Dendritic cell treated with granulocyte-macrophage colony-stimulating factor and Interleukin-4, amounts not matched to agents 40 ng/mL and 50 ng/mL, for 4 days (primary cell): ENCODE data around the gene MXRA7.

Experiments used
- H3K27ac Mint-ChIP-seq: one replicate; pipeline ENCODE4 v1.8.0; 2022; ENCODE audit warnings: mild to moderate bottlenecking, mixed read lengths
- H3K27me3 Mint-ChIP-seq: one replicate; pipeline ENCODE4 v1.8.0; 2022; ENCODE audit warnings: mild to moderate bottlenecking, mixed read lengths
- H3K36me3 Mint-ChIP-seq: one replicate; pipeline ENCODE4 v1.8.0; 2022; ENCODE audit warnings: low read depth, mixed read lengths
- H3K4me1 Mint-ChIP-seq: one replicate; pipeline ENCODE4 v1.8.0; 2022; ENCODE audit warnings: low read depth, mixed read lengths
- H3K4me3 Mint-ChIP-seq: one replicate; pipeline ENCODE4 v1.8.0; 2022; ENCODE audit warnings: mild to moderate bottlenecking, moderate library complexity, mixed read lengths
- H3K9me3 Mint-ChIP-seq: one replicate; pipeline ENCODE4 v1.8.0; 2022; ENCODE audit warnings: mixed read lengths
- intact Hi-C: fragments of 100-400 bp; cut with micrococcal nuclease; formaldehyde crosslinking; loops from one replicate; pipeline ENCODE4 v1.15.0; 2022

The MXRA7 gene

DNA sequence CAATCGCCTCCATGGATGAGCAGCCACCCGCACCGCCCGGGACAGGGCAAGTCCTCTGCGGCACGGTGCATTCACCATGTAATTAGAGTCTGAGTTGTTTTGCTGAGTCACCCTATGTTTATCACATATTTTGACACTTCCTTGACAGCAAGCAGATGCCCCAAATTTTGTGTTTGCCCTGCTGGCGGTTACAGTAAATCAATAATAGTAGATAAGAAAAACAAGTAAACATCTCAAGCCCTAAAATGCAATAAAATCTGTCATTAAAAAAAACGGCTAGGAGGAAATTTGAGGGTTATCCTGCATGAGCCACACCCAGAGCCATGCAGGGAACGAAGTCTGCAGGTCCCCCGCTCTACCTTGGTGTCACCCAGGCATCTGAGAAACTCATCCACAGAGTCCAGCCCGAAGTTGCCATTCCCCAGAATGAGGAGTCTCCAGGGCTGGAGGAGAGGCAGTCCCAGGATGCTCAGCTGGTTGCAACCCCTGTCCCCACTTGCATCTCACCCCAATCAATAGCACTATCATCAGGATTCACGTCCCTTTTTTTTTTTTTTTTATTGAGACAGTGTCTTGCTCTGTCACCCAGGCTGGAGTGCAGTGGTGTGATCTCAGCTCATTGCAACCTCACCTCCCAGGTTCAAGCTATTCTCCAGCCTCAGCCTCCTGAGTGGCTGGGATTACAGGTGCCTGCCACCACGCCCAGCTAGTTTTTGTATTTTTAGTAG is 50.7 kb downstream of the MXRA7 start:
- H3K27me3 Mint-ChIP-seq, result peaks cover 9% of the 10 kb centered on the region
- no peaks in the 10 kb centered on the region for H3K36me3 Mint-ChIP-seq
- intact Hi-C loops, result no loop called here
- H3K4me3 Mint-ChIP-seq, result no peak overlapping the region
- peaks cover 24% of the 10 kb centered on the region for H3K4me1 Mint-ChIP-seq
- no peaks in the 10 kb centered on the region for H3K9me3 Mint-ChIP-seq
- H3K27ac Mint-ChIP-seq, result no peak overlapping the region

DNA sequence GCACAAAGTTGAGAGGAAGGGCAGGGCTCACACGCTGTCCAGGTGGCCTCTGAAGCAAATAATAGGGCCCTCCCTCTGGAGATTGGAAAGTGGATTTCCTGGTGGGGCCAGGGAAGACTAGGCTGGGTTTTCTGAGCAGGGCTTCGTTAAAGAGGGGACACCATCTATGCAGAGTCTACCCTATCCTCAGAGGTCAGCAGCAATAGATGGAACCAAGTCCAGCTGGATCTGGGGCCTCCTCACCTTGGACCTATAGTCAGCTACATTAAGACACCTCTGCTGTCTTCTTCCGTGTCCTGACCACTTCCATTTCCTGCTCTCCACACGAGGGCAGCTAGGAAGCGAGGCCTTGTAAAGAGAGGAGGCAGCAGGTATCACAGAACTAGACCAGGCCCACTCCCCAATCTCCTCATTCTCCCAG is 52.5 kb downstream of the MXRA7 start:
- no peaks in the 10 kb centered on the region for H3K36me3 Mint-ChIP-seq
- intact Hi-C loops, result no loop called here
- H3K27me3 Mint-ChIP-seq, result peaks cover 8% of the 10 kb centered on the region
- H3K9me3 Mint-ChIP-seq, result no peaks in the 10 kb centered on the region
- H3K27ac Mint-ChIP-seq, result peak overlapping the region; percentile 32
- H3K4me1 Mint-ChIP-seq, result peaks cover 24% of the 10 kb centered on the region
- no peak overlapping the region for H3K4me3 Mint-ChIP-seq

DNA sequence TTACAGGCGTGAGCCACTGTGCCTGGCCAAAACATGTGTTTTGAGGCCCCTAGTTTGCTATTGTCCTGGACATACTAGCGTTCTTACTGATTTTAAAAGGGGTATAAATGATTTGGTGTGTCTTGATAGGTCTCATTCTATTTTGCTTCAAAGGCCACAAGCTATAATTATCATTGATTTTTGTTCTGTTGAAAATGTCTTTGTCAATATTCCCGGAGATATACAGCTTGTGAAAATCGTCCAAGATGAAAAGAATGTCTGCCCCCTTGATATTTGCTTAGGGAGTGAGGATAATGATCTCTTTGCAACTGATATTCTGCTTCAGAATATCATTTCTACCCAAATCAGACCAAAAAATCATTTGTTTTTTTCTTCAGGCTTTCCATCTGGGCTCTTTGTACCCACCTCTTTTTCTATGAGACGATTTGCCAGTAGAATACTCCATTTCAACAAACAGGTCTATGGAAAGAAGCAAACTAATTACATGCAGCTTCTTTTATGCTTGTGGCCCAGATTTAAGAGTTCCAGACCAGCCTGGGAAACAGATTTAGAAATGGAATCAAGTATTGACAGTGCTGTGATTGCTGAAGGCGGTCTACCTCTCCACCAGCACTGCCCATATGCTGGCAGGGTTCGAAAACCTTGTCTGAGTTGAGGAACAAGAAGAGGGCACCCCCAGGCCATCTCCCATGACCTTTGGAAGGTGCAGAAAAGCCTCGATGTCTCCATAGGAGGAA is 53.1 kb downstream of the MXRA7 start:
- intact Hi-C loops, result no loop called here
- Mint-ChIP-seq H3K9me3 (no peaks in the 10 kb centered on the region), H3K36me3 (no peaks in the 10 kb centered on the region), H3K4me1 (peaks cover 24% of the 10 kb centered on the region), H3K4me3 (no peak overlapping the region), H3K27ac (peak overlapping the region; percentile 32), H3K27me3 (peaks cover 9% of the 10 kb centered on the region)

DNA sequence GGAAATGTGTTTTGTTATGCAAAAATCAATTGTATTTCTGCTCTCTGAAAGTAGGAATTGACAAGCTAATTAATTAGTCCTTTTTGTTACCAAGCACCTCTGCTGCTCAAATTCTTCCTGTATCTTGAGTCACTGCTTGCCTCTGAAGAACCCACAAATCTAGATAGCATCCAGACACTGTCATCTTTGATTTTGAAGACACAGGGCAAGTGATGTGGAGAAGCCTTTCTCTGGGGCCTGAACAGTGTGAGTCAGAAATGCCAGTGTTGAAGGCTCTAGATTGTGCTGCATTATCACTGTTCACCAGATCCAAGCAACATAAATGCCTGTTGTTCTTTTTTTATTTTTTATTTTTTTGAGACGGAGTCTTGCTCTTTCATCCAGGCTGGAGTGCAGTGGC is 56.4 kb downstream of the MXRA7 start:
- H3K27me3 Mint-ChIP-seq, result peaks cover 13% of the 10 kb centered on the region
- no peaks in the 10 kb centered on the region for H3K9me3 Mint-ChIP-seq
- H3K27ac Mint-ChIP-seq, result no peak overlapping the region
- H3K36me3 Mint-ChIP-seq, result no peaks in the 10 kb centered on the region
- H3K4me3 Mint-ChIP-seq, result no peak overlapping the region
- peaks cover 14% of the 10 kb centered on the region for H3K4me1 Mint-ChIP-seq
- intact Hi-C loops, result no loop called here

DNA sequence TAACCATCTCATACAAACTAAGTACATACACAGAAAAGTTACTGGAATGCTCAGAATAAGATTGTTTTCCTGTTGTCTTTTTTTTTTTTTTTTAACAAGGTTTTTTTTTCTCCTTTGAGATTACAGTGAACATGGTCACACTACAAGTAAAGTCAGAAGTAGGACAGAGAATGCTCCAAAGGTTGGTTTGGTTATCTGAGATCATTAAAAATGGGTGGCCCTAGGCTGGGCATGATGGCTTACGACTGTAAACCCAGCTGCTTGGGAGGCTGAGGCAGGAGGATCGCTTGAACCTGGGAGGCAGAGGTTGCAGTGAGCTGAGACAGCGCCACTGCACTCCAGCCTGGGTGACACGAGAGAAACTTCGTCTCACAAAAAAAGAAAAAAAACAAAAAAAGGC is 60.3 kb downstream of the MXRA7 start:
- intact Hi-C loops, result no loop called here
- peaks cover 11% of the 10 kb centered on the region for H3K9me3 Mint-ChIP-seq
- no peaks in the 10 kb centered on the region for H3K36me3 Mint-ChIP-seq
- no peak overlapping the region for H3K4me3 Mint-ChIP-seq
- H3K27ac Mint-ChIP-seq, result no peak overlapping the region
- no peaks in the 10 kb centered on the region for H3K4me1 Mint-ChIP-seq
- H3K27me3 Mint-ChIP-seq, result peaks cover 21% of the 10 kb centered on the region

DNA sequence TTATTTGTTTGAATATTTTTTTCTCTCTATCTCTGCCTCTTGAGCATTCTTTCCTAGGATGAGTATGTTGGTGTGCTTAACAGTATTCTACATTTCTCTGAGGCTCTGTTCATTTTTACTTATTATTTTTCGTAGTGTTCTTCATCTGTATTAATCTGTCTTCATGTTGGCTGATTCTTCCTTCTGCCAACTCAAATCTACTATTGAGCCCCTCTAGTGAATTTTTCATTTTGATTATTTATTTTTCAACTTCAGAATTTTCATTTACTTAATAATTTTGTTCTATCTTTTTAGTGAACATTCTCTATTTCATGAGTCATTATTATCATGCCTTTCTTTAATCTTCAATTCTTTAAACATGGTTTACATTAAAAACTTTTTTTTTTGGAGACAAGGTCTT is 64.1 kb downstream of the MXRA7 start:
- Mint-ChIP-seq H3K27ac (no peak overlapping the region), H3K4me3 (no peak overlapping the region), H3K36me3 (no peaks in the 10 kb centered on the region), H3K4me1 (no peaks in the 10 kb centered on the region), H3K9me3 (peaks cover 11% of the 10 kb centered on the region), H3K27me3 (peaks cover 26% of the 10 kb centered on the region)
- intact Hi-C loops, result no loop called here

DNA sequence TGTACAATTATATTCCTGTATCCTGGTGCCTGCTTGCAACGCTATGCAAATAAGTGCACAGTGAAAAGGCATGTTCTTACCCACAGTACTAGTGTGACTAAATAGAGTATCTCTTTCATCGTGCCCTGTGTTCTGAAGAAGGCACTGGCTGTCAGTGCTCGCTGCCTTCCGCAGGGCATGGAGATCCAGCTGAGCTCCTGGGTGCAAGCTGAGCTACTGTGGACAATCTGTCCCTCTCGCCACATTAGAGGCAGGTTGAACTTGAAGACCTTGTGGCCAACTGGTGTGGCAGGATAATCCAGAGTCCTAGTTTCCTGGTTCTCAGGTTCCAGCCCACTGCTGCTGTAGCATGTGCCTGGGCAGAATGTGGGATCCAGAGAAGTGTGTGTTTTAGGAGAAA is 65.3 kb downstream of the MXRA7 start:
- Mint-ChIP-seq H3K9me3 (peaks cover 11% of the 10 kb centered on the region), H3K27ac (no peak overlapping the region), H3K4me3 (no peak overlapping the region), H3K27me3 (peaks cover 22% of the 10 kb centered on the region), H3K4me1 (no peaks in the 10 kb centered on the region), H3K36me3 (no peaks in the 10 kb centered on the region)
- intact Hi-C loops, result no loop called here

DNA sequence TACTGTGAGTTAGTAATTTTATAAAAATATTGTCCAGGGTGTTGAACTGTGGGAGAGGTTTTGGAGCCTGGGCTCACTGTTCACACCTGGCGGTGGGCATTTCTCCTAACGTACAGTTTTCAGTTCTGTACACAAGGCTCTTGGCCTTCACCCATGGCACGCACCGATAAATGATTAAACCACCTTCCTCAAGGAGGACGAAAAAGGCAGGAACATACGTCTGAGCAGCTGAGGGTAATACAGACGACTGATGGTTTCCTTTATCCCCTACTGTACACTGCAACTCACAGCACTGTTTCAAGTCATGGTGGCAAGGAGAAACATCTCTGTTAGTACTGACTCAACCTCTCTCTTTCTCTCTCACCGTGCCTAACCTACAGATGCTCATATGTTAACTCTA is 65.8 kb downstream of the MXRA7 start:
- intact Hi-C loops, result no loop called here
- Mint-ChIP-seq H3K4me1 (no peaks in the 10 kb centered on the region), H3K27me3 (peaks cover 20% of the 10 kb centered on the region), H3K27ac (no peak overlapping the region), H3K9me3 (peaks cover 11% of the 10 kb centered on the region), H3K36me3 (no peaks in the 10 kb centered on the region), H3K4me3 (no peak overlapping the region)

DNA sequence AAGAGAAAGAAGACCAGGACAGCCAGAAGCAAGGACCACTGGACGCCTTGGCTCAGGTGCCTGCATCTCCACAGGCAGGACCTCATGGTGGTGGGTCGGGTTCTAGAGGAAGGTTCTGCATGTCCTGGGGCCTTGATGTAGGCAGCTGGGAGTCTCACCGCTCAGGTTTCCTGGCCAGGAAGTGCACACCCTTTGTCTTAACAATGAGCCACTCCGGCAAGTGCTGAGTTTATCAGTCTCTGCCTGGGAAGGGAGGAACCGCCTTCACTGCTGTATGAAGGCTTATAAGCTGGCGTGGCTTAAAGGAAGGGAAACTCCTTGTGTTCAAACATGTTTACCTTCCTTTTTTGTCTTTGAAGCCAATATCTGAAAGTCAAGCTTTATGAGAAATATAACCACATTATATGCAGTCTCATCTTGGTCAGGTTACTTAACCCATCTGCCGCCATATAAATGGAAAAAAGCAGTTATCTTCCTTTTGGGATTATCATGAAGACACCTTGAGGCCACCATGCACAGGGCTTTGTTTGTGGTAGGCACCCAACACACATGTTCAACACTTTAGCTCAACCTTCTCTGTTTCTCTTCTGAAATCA is 67.1 kb downstream of the MXRA7 start, which contains the start of gene ST6GALNAC1:
Gene ST6GALNAC1, minus strand, starts transcription at position 205 of the 596 bp plus-strand sequence. Its CDS starts 119 bp downstream, at position 86.
- Mint-ChIP-seq H3K9me3 (peaks cover 11% of the 10 kb centered on the region), H3K4me3 (no peak within 1 kb of the TSS), H3K27ac (no peak within 1 kb of the TSS), H3K4me1 (no peaks in the 10 kb centered on the region), H3K27me3 (peaks cover 18% of the 10 kb centered on the region), H3K36me3 (no peaks in the 10 kb centered on the region)
- intact Hi-C loops, result no loop called here

DNA sequence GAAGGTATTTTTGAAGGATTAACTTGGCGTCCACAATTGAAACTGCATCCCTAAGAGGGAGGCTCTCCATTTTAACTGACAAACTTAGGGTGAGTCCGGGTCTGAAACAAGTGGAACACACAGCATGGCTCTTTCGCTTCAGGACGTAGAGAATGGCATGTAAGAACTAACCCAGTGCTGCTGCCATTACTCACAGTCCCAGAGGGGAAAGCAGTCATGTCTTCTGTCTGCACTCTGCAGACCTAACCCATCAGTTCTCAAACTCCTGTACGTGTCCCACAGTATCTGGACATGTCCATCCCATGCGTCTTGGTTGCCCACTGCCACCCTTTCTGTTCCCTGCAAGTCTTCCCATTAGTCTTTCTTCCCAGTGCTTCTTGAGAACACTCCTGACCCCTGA is 67.8 kb downstream of the MXRA7 start:
- peaks cover 11% of the 10 kb centered on the region for H3K9me3 Mint-ChIP-seq
- no peaks in the 10 kb centered on the region for H3K4me1 Mint-ChIP-seq
- intact Hi-C loops, result no loop called here
- no peak overlapping the region for H3K4me3 Mint-ChIP-seq
- H3K27ac Mint-ChIP-seq, result no peak overlapping the region
- H3K36me3 Mint-ChIP-seq, result no peaks in the 10 kb centered on the region
- H3K27me3 Mint-ChIP-seq, result peaks cover 18% of the 10 kb centered on the region

DNA sequence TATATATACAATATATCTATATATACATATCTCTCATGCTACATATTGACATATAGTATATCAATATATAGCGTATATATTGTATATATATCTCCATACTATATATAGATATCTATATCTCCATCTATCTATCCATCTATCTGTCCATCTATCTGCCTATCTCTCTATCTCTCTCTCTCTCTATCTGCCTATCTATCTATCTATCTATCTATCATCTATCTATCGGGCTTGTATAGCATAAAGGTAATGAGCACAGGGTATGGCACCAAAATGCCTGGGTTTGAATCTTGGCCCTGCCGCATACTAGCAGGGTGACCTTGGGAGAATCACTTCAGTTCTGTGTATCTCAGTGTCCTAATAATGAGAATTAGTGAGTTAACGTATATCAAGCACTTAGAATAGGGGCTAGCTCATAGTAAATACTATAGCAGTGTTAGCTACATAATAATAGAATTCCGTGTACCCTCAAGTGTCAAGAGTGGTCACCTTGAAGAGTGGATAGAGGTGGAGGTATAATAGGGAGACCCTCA is 68.7 kb downstream of the MXRA7 start:
- H3K9me3 Mint-ChIP-seq, result peaks cover 11% of the 10 kb centered on the region
- no peak overlapping the region for H3K4me3 Mint-ChIP-seq
- no peaks in the 10 kb centered on the region for H3K36me3 Mint-ChIP-seq
- no peak overlapping the region for H3K27ac Mint-ChIP-seq
- H3K27me3 Mint-ChIP-seq, result peaks cover 15% of the 10 kb centered on the region
- no peaks in the 10 kb centered on the region for H3K4me1 Mint-ChIP-seq
- intact Hi-C loops, result no loop called here

DNA sequence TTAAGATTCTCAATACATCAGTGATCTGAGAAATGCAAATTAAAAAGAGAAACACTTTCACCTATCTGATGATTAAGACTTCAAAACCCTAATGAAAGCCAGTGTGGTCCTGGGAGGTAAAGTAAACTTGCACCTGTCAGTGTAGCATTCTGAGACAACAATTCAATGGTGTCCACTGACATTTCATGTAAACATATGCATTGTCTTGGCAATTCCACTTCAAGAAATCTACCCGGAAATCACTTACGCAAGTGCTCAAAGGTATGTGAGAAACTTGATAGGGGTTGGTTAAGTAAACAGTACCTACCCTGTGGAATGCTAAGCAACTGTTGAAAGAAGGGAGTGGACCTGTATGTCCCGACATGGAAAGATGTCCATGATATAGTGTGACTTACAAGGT is 69.3 kb downstream of the MXRA7 start:
- Mint-ChIP-seq H3K9me3 (peaks cover 6% of the 10 kb centered on the region), H3K4me1 (no peaks in the 10 kb centered on the region), H3K27ac (no peak overlapping the region), H3K27me3 (peaks cover 14% of the 10 kb centered on the region), H3K36me3 (no peaks in the 10 kb centered on the region), H3K4me3 (no peak overlapping the region)
- intact Hi-C loops, result no loop called here

DNA sequence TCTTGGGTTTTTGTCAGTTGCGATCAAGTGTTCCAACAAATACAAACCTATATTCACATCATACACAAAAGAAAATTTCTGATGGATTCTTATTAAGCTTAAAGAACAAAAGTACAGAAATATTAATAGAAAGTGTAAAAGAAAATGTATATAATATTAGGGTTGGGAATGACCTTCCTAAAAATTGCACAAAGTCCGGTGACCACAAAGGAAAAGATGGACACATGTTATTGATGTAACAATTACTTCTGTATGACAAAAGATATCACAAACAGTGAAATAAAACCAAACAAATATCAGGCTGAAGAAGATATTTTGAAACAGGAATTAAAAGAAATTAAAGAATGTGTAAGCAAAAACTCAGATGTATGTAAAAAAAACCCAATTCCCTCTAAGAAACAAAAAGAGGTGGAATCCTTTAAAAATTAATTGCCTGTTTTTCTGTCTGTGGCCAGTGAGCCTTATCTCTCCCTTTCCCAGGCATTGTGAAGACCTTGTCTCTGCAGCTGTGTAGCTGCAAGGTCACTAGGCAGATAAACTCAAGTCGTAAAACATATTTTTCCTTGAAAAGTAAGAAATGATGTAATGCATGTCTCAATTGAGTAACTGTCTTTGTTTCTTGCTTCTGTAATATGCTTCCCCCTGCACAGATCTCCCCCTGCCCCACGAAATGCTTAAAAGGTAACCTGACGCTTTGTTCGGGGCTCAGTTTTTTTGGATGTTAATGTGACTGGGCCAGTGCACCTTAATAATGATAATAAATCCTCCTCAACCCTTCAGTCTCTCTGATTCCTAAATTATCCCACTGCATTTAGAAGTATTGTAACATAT is 70.0 kb downstream of the MXRA7 start:
- no peak overlapping the region for H3K4me3 Mint-ChIP-seq

More for the DNA sequence above, 70.0 kb downstream of the MXRA7 start:
- H3K36me3 Mint-ChIP-seq, result no peaks in the 10 kb centered on the region
- peaks cover 14% of the 10 kb centered on the region for H3K27me3 Mint-ChIP-seq
- intact Hi-C loops, result no loop called here
- no peak overlapping the region for H3K27ac Mint-ChIP-seq
- H3K9me3 Mint-ChIP-seq, result no peaks in the 10 kb centered on the region
- no peaks in the 10 kb centered on the region for H3K4me1 Mint-ChIP-seq
